Measurements from ENCODE around the gene ZNF18. TPM values are rescaled to one million over a fixed set of nuclear protein-coding genes. Genes with fewer than 3 reads are reported as not detected.
"Not testable (repeated sequence)": the region's sequence is repeated elsewhere in the genome, so short reads cannot be mapped to it uniquely, and the experiment has no call there.

Gene ZNF18
- total RNA-seq, 1 donor from 2014 or later: 6.4 TPM

- no peak for DNase-seq (ENCODE audit: low read depth in 2 of 2)
Observed at GRCh38 chr17:11986179-11986941, 10.9 kb downstream of the ZNF18 start.

GRCh38 chr17:11981862-11982261 is 15.4 kb downstream of the ZNF18 start:
- DNase-seq (ENCODE audit: low read depth in 2 of 2): no peak

- peak in 1 of 2 donors; percentile 9 for DNase-seq (ENCODE audit: low read depth in 2 of 2)
Observed at GRCh38 chr17:11980813-11981212, 16.5 kb downstream of the ZNF18 start.

- no peak for DNase-seq (ENCODE audit: low read depth in 2 of 2)
Observed at GRCh38 chr17:11979795-11980194, 17.5 kb downstream of the ZNF18 start.

GRCh38 chr17:11972741-11973140 is 24.5 kb downstream of the ZNF18 start:
- DNase-seq (ENCODE audit: low read depth in 2 of 2): not testable (repeated sequence)

GRCh38 chr17:11969565-11969964 is 27.7 kb downstream of the ZNF18 start:
- no peak for DNase-seq (ENCODE audit: low read depth in 2 of 2)

- DNase-seq (ENCODE audit: low read depth in 2 of 2): no peak
Observed at GRCh38 chr17:11954936-11955335, 42.3 kb downstream of the ZNF18 start.

- no peak for DNase-seq (ENCODE audit: low read depth in 2 of 2)
Observed at GRCh38 chr17:11953924-11954323, 43.4 kb downstream of the ZNF18 start.

- no peak for DNase-seq (ENCODE audit: low read depth in 2 of 2)
Observed at GRCh38 chr17:11952610-11953009, 44.7 kb downstream of the ZNF18 start.

GRCh38 chr17:11950771-11951519 is 46.3 kb downstream of the ZNF18 start:
- DNase-seq (ENCODE audit: low read depth in 2 of 2): no peak

GRCh38 chr17:11949571-11949970 is 47.7 kb downstream of the ZNF18 start:
- DNase-seq (ENCODE audit: low read depth in 2 of 2): not testable (repeated sequence)

GRCh38 chr17:11948789-11949188 is 48.5 kb downstream of the ZNF18 start:
- DNase-seq (ENCODE audit: low read depth in 2 of 2): no peak

GRCh38 chr17:11944587-11944986 is 52.7 kb downstream of the ZNF18 start:
- DNase-seq (ENCODE audit: low read depth in 2 of 2): peak in 1 of 2 donors; percentile 7

- DNase-seq (ENCODE audit: low read depth in 2 of 2): no peak
Observed at GRCh38 chr17:11943759-11944347, 53.4 kb downstream of the ZNF18 start.

GRCh38 chr17:11943086-11943485 is 54.2 kb downstream of the ZNF18 start:
- DNase-seq (ENCODE audit: low read depth in 2 of 2): not testable (repeated sequence)

- DNase-seq (ENCODE audit: low read depth in 2 of 2): no peak
Observed at GRCh38 chr17:11940904-11941303, 56.4 kb downstream of the ZNF18 start.

GRCh38 chr17:11935734-11936406 is 61.4 kb downstream of the ZNF18 start:
- DNase-seq (ENCODE audit: low read depth in 2 of 2): peak; percentile 14 to 45

GRCh38 chr17:11932337-11932898 is 64.9 kb downstream of the ZNF18 start:
- DNase-seq (ENCODE audit: low read depth in 2 of 2): no peak

- DNase-seq (ENCODE audit: low read depth in 2 of 2): no peak
Observed at GRCh38 chr17:11928436-11928835, 68.8 kb downstream of the ZNF18 start.
